K562 (cell line): Measurements from ENCODE around the gene GMEB2. TPM values are rescaled to one million over a fixed set of nuclear protein-coding genes. Genes with fewer than 3 reads are reported as not detected.

Source experiments
- ATAC-seq: fragments of 200-7000 bp; cut with Tn5 transposase; 3 replicates; pipeline ENCODE4 v1.9.1; 2020; ENCODE audit warnings: moderate library complexity
- BruUV-seq: library from RNA; stranded (reverse); fragments of 400-500 nt; replicated peaks from 2 replicates; lab custom pipeline; 2021; lab: Mats Ljungman, UMichigan
- CTCF ChIA-PET: fragments of 300-600 bp; formaldehyde crosslinking; extraction: SDS; loops from one replicate; lab custom pipeline; 2021; ENCODE audit warnings: low intra/inter-chr PET ratio; lab: Yijun Ruan, JAX
- POLR2A ChIA-PET: fragments of 300-600, 350-650 bp; sonication (Branson Sonifier 250); formaldehyde crosslinking; extraction: SDS; loops from one replicate; lab custom pipeline; 2021; ENCODE audit warnings: antibody characterized with exemption, inconsistent platforms; lab: Yijun Ruan, JAX
- DNase-seq, 4 experiments: peaks; one replicate each; pipeline versions ENCODE4 v3.0.0 to v3.0.0-alpha.2; 2011 to 2018; ENCODE audit warnings: low spot score in 3 of 4, mixed read lengths in 3 of 4; ENCODE audit errors: extremely low read depth in 1 of 4
- FAIRE-seq: peaks from 2 replicates; lab custom pipeline; 2011; peaks lifted over from hg19 to GRCh38; lab: Jason Lieb, UNC
- H2AFZ ChIP-seq: 2 replicates; pipeline ENCODE4 v1.6.0; 2011; ENCODE audit warnings: low read depth, low read length, control low read depth, inconsistent platforms
- H3K27ac ChIP-seq: fragments of 200-600 bp; 3 replicates; pipeline ENCODE4 v1.8.0; 2011; ENCODE audit warnings: low read depth, mild to moderate bottlenecking, control low read depth, inconsistent platforms, low read length, moderate library complexity, mixed read lengths; ENCODE audit errors: extremely low read depth
- H3K27me3 ChIP-seq, 2 experiments: fragments of 300-600 bp in 1 of 2; 2 replicates in 1 of 2; 3 replicates in 1 of 2; pipeline versions ENCODE4 v1.6.0 to v1.8.0; 2011; ENCODE audit warnings: inconsistent platforms in 2 of 2, low read length in 2 of 2, mild to moderate bottlenecking in 1 of 2, mixed read lengths in 1 of 2, moderate library complexity in 1 of 2; ENCODE audit not compliant: control insufficient read depth in 2 of 2, insufficient read depth in 2 of 2
- H3K36me3 ChIP-seq: fragments of 300-600 bp; 3 replicates; pipeline ENCODE4 v1.8.0; 2011; ENCODE audit warnings: mild to moderate bottlenecking, low read length, inconsistent platforms; ENCODE audit not compliant: control insufficient read depth, insufficient read depth
- H3K4me1 ChIP-seq, 2 experiments: fragments of 200-600 bp in 1 of 2; replicated peaks in 1 of 2; 2 replicates in 1 of 2; 3 replicates in 1 of 2; pipeline versions ENCODE4 v1.5.1 to v1.8.0; 2011; ENCODE audit warnings: inconsistent platforms in 2 of 2, low read length in 2 of 2, mild to moderate bottlenecking in 1 of 2, mixed read lengths in 1 of 2, moderate library complexity in 1 of 2; ENCODE audit not compliant: control insufficient read depth in 2 of 2, insufficient read depth in 2 of 2
- H3K4me2 ChIP-seq: 2 replicates; pipeline ENCODE4 v1.6.1; 2011; ENCODE audit warnings: low read length, control low read depth, inconsistent platforms, mixed read lengths; ENCODE audit not compliant: insufficient read depth
- H3K4me3 ChIP-seq: fragments of 200-600 bp; sonication (generic), shearing (Covaris generic); 2 replicates; pipeline ENCODE4 v1.5.1; 2016; ENCODE audit warnings: control low read depth, inconsistent platforms
- H3K79me2 ChIP-seq: fragments of 200-600 bp; 3 replicates; pipeline ENCODE4 v1.8.0; 2011; ENCODE audit warnings: low read length, inconsistent platforms; ENCODE audit not compliant: control insufficient read depth, insufficient read depth
- H3K9ac ChIP-seq, 2 experiments: 2 replicates each; pipeline versions ENCODE4 v1.6.0 to v1.6.1; 2011; ENCODE audit warnings: low read depth in 2 of 2, low read length in 2 of 2, control low read depth in 1 of 2, inconsistent platforms in 1 of 2, mild to moderate bottlenecking in 1 of 2, mixed read lengths in 1 of 2; ENCODE audit not compliant: insufficient read depth in 1 of 2
- H3K9me1 ChIP-seq: one replicate; pipeline ENCODE4 v1.6.0; 2011; ENCODE audit warnings: inconsistent platforms, mild to moderate bottlenecking, low read length, moderate library complexity; ENCODE audit not compliant: control insufficient read depth, insufficient read depth
- H3K9me3 ChIP-seq: replicated peaks from 2 replicates; pipeline ENCODE4 v1.5.1; 2011; ENCODE audit warnings: low read depth, low read length, inconsistent platforms; ENCODE audit not compliant: control insufficient read depth, insufficient read depth
- H4K20me1 ChIP-seq: replicated peaks from 2 replicates; pipeline ENCODE4 v1.6.1; 2011; ENCODE audit warnings: low read length, inconsistent platforms, mixed read lengths; ENCODE audit not compliant: control insufficient read depth, insufficient read depth
- BHLHE40 ChIP-seq: IDR thresholded peaks from 2 replicates; pipeline ENCODE4 v1.6.1; 2011; ENCODE audit warnings: low read length, improper control_type of control experiment
- BMI1 ChIP-seq: fragments of 150-350 bp; IDR thresholded peaks from 2 replicates; pipeline ENCODE4 v1.6.1; 2014; ENCODE audit warnings: low read length
- ETV6 ChIP-seq, 3 experiments: fragments of 150-350 bp in 1 of 3; sonication (generic) in 1 of 3; formaldehyde crosslinking in 1 of 3; IDR thresholded peaks; 2 replicates each; pipeline versions ENCODE4 v1.6.1 to v1.8.0; 2014 to 2022; ENCODE audit warnings: borderline replicate concordance in 2 of 3, low read depth in 2 of 3, antibody characterized with exemption in 1 of 3, low read length in 1 of 3, mild to moderate bottlenecking in 1 of 3, missing genetic modification reagents in 1 of 3
- GTF2F1 ChIP-seq: IDR thresholded peaks from 2 replicates; pipeline ENCODE4 v1.6.1; 2011; ENCODE audit warnings: low read depth, low read length, improper control_type of control experiment
- HDGF ChIP-seq: fragments of 450-650 bp; IDR thresholded peaks from 2 replicates; pipeline ENCODE4 v1.6.1; 2016
- HNRNPL ChIP-seq: fragments of 200-400 bp; formaldehyde crosslinking; IDR thresholded peaks from 2 replicates; pipeline ENCODE4 v1.6.1; 2017; ENCODE audit warnings: low read depth, mild to moderate bottlenecking, low read length
- HNRNPLL ChIP-seq: fragments of 200-400 bp; formaldehyde crosslinking; IDR thresholded peaks from 2 replicates; pipeline ENCODE4 v1.6.1; 2017; ENCODE audit warnings: low read length, low read depth, mild to moderate bottlenecking; ENCODE audit not compliant: poor library complexity, severe bottlenecking
- NCOA4 ChIP-seq: fragments of 450-650 bp; IDR thresholded peaks from 2 replicates; pipeline ENCODE4 v1.6.1; 2018; ENCODE audit warnings: mild to moderate bottlenecking; ENCODE audit not compliant: partially characterized antibody
- NFE2L1 ChIP-seq: fragments of 450-650 bp; IDR thresholded peaks from 2 replicates; pipeline ENCODE4 v1.6.1; 2016; ENCODE audit warnings: missing genetic modification characterization, low read depth, mild to moderate bottlenecking, missing compliant biosample characterization, moderate library complexity, borderline replicate concordance
- POLR2G ChIP-seq: fragments of 200-400 bp; formaldehyde crosslinking; IDR thresholded peaks from 2 replicates; pipeline ENCODE4 v1.6.1; 2017; ENCODE audit warnings: low read depth, mild to moderate bottlenecking, antibody characterized with exemption, low read length, moderate library complexity
- SMAD1 ChIP-seq: fragments of 150-350 bp; IDR thresholded peaks from 2 replicates; pipeline ENCODE4 v1.6.1; 2014; ENCODE audit warnings: low read length, low read depth; ENCODE audit not compliant: partially characterized antibody
- SMARCA5 ChIP-seq: fragments of 450-650 bp; IDR thresholded peaks from 2 replicates; pipeline ENCODE4 v1.6.1; 2016
- SRSF1 ChIP-seq: fragments of 200-400 bp; formaldehyde crosslinking; IDR thresholded peaks from 2 replicates; pipeline ENCODE4 v1.6.1; 2017; ENCODE audit warnings: mild to moderate bottlenecking, low read depth, low read length, moderate library complexity
- ZNF184 ChIP-seq: sonication (generic); formaldehyde crosslinking; IDR thresholded peaks from 2 replicates; pipeline ENCODE4 v1.5.0; 2020; ENCODE audit warnings: missing genetic modification reagents
- ZNF561 ChIP-seq: fragments of 450-650 bp; formaldehyde crosslinking; conservative IDR thresholded peaks from 2 replicates; pipeline ENCODE4 v1.4.0; 2020; ENCODE audit warnings: mild to moderate bottlenecking, moderate library complexity
- ZSCAN29 ChIP-seq: fragments of 450-650 bp; IDR thresholded peaks from 2 replicates; pipeline ENCODE4 v1.6.1; 2017
- WGBS: fragments of 100-300 bp; shearing (Covaris generic); methylation state at CpG from one replicate; pipeline ENCODE4 v1.1.6; 2016; ENCODE audit warnings: low coverage, mixed read lengths; ENCODE audit not compliant: insufficient coverage; ENCODE audit errors: missing lambda C conversion rate; 5-methylcytosine and 5-hydroxymethylcytosine counted together
- in situ Hi-C: fragments of 300-500 bp; cut with MboI; formaldehyde crosslinking; loops from 4 replicates; pipeline ENCODE4 v1.15.0; 2018; ENCODE audit warnings: inconsistent platforms, mixed read lengths
- intact Hi-C: fragments of 100-400 bp; cut with micrococcal nuclease; formaldehyde crosslinking; loops from 2 replicates; pipeline ENCODE4 v1.14.2; 2022
- polyA plus RNA-seq, 8 experiments: library from polyadenylated mRNA; depleted of rRNA in 4 of 8; stranded (reverse) in 5 of 8; unstranded in 3 of 8; fragments of >200 nt; fragmentation: Nextera tagmentation in 2 of 8; fragmentation: Illumina TruSeq in 1 of 8; extraction: Ambion mirVana in 2 of 8; extraction: Trizol in 1 of 8; gene quantifications; 2 replicates each; pipeline versions ENCODE4 v1.2.1 to v1.2.3, GENCODE V29; 2011 to 2014; ENCODE audit warnings: inconsistent platforms in 1 of 8, missing spikeins in 1 of 8
- total RNA-seq, 7 experiments: library from RNA; depleted of rRNA in 6 of 7; stranded (reverse); fragments of >200 nt in 6 of 7; fragmentation: Illumina TruSeq in 2 of 7; extraction: Trizol in 2 of 7; gene quantifications; 2 replicates each; pipeline versions ENCODE4 v1.2.1 to v1.2.3, GENCODE V29; 2011 to 2021; ENCODE audit warnings: low replicate concordance in 1 of 7

GMEB2 gene
- total and polyA plus RNA-seq, 9 of the 15 experiments (the other 6 are each of a cell fraction or from before 2014, with no cell fraction given), result 0.03 to 13.9 (median 6.3) TPM

DNA sequence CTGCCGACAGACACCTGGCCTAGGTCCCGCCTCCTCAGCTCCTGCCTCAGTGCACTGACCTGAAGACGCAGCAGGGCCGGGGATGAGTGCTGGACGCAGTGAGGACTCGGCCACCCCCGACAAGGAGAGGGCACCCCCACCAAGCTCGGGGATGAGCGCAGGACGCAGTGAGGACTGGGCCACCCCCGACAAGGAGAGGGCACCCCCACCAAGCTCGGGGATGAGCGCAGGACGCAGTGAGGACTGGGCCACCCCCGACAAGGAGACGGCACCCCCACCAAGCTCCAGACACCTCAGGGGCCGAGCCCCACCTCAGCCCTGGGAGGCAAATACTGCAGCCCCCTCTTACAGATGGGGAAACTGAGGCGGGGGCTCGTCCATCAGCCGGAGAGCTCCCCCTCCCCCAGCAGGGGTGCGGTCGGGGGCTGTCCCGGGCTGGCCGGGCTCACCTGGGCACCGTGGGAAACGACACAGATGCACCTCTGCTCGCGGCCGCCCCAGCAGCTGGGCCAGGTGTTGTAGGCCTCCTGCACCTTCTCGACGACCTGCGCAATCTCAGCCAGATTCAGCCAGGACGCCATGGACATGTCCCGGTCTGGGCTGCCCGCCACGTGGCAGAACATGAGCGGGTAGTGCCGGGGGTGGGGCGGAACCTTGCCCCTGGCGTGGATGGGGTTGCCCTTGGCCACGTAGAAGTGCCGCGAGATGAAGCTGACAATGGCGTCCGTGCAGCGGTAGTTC lies 60.3 kb downstream of the GMEB2 start:
- no peak overlapping the region for H3K27ac ChIP-seq
- DNase-seq, result no peak
- H3K36me3 ChIP-seq, result no peaks in the 10 kb centered on the region
- no peak overlapping the region for H3K4me3 ChIP-seq
- no peak for ATAC-seq
- POLR2A ChIA-PET, result interaction anchor here (0.6 to 1.9 kb wide), 5 partner anchors 11 to 197 kb away, joined by 3 to 9 read pairs (median 3); partner anchors contain the start of gene PPDPF
- in situ Hi-C loops, result no loop called here
- H4K20me1 ChIP-seq, result no peaks in the 10 kb centered on the region
- H3K9me3 ChIP-seq, result no peaks in the 10 kb centered on the region
- peaks cover 0 to 24% of the 10 kb centered on the region in 2 experiments; a peak in 2 of 5 replicates for H3K27me3 ChIP-seq
- no TSS peak for BruUV-seq
- CTCF ChIA-PET, result no interaction called here
- H3K9ac ChIP-seq, result no peak overlapping the region
- H2AFZ ChIP-seq, result no peak overlapping the region
- no peak overlapping the region for H3K4me2 ChIP-seq
- no peaks in the 10 kb centered on the region for H3K9me1 ChIP-seq
- FAIRE-seq, result no peak
- H3K79me2 ChIP-seq, result no peaks in the 10 kb centered on the region
- TF ChIP-seq SMAD1, result no peak
- TF ChIP-seq GTF2F1, result no peak
- TF ChIP-seq NFE2L1 (tag), result no peak
- peak; percentile 48; the same call in 1 of the 2 replicates for TF ChIP-seq POLR2G
- no peak for TF ChIP-seq NCOA4
- no peak for TF ChIP-seq ZSCAN29
- TF ChIP-seq HNRNPLL, result no peak
- no peak for TF ChIP-seq BMI1
- TF ChIP-seq ZNF561 (CRISPR knock-in tag), result no peak
- no peak for TF ChIP-seq HDGF
- TF ChIP-seq SMARCA5, result no peak
- no peak for TF ChIP-seq BHLHE40
- 0 out of 2 replicates have a peak, but pooled peaks have one; percentile 37 for TF ChIP-seq HNRNPL
- no peak for TF ChIP-seq ETV6 (IDR thresholded peaks at IDR 0.05; ENCODE audit: borderline replicate concordance in 1 of 2, low read depth in 2 of 2, low read length in 1 of 2)
- TF ChIP-seq ETV6 (CRISPR knock-in tag; IDR thresholded peaks at IDR 0.05; ENCODE audit: borderline replicate concordance), result no peak
- no peak for TF ChIP-seq SRSF1
- no peak for TF ChIP-seq ZNF184 (CRISPR knock-in tag)
- intact Hi-C loops, result no loop called here
- WGBS, result 56% methylated on average over 35 of the region's 46 CpGs
- peaks cover 0 to 89% of the 10 kb centered on the region in 2 experiments; a peak in 3 of 5 replicates for H3K4me1 ChIP-seq
